NCI-H146 treated with DMSO at 0.1 percent for 48 hours (cell line): ENCODE measurements around the gene CTDNEP1.

Experiments
- DNase-seq: peaks from one replicate; lab custom pipeline; 2025; ENCODE audit not compliant: unreplicated experiment; lab: John Stamatoyannopoulos, UW

Gene CTDNEP1

DNA sequence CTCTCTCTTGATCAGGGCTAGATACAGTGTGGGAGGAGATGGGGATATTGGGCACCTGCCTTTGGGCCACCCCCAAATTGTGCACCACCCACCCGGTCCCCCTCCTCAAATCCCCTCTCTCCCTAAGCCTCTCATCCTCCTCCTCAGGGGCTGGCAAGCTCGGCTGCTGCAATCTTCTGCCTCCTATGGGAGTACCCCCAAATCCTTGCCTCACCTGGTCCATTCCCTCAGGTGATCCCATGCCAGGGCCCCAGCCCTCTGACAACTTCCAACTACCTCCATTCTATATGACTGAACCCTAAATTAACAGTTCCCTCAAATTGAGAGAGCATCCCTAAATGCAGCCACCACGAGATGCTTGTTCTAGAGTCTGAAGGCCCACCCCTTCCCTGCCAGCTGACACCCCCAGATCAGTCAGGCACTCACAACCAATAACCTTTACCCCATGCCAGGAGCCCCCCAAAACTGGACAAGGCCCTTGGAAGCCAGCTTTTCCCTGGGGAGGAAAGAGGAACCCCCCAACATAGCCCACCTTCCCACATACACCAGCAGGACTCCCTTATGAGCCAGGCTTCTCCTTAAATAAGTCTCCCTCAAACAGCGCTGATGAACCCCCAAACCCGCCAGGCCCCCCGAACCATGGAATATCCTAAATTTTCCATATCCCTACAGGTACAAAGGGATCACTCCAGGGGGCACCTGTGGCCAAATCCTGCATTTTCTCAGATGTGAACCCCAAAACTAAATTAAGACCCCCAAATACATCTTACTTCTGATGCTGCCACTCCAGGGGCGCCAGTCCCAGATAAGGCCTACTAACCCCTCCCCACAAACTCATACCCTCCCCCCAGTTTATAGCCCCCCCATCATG lies 35.1 kb downstream of the CTDNEP1 start:
- no peak for DNase-seq

GRCh38 chr17:7215652-7216180 lies 35.8 kb downstream of the CTDNEP1 start:
- DNase-seq, result no peak

GRCh38 chr17:7215136-7215638 lies 36.3 kb downstream of the CTDNEP1 start:
- no peak for DNase-seq

- DNase-seq, result peak; percentile 94
Measured at GRCh38 chr17:7214300-7215135, 37.0 kb downstream of the CTDNEP1 start.

DNA sequence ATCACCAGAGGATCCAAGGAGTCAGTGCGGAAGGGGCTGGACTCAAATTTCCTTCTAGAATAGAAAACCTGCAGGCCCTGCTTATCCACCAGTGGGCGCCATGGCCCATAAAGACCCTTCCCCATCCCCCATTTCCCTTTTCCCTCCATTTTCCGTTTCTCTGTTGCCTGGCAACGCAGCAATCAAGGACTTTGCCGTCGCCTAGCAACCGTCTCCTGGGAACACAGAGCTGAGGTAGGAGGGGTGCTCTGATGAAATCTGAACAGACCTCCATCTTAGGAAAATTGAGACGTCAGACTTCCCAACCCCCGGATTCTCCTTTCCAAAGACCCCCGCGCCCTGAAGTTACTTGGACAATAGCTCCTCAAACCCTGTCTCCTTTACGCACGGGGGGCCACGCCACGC lies 37.6 kb downstream of the CTDNEP1 start:
- peak; percentile 92 for DNase-seq

DNA sequence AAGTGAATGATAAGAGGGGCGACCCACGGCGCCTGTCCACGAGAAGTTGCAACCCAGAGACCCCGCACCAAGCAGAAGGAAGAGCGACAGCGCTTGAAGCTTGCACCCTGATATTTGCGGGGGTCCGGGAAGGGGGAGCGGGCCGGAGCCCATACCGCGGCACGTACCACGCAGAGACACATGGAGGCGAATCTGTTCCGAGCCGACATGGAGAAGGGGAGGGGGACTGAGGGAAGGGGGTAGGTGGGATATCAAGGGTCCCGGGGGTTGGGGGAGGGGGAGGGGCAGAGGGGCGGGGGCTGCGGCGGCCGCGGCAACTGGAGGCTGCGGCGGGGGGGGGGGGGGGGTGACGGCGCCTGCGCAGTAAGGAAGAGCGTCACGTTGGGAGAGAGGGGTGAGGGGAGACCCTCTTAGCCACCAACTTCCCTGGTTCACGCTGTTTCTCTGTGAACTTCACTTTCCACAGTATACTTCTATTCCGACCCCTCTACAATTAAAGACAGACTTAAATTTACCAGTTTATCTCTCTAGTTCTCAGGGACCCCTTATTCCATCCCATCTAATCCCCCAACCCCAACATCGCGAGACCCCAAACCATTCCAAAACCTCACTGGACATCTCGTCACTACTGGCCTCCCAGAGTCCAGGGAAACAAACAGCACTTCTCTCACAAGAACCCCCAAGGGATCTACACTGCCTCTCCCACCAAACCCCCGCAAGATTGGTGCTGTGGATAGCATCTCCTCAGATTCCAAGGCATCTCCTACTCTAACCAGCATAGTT lies 39.9 kb downstream of the CTDNEP1 start:
- no peak for DNase-seq

- DNase-seq, result no peak
Measured at GRCh38 chr17:7208754-7209460, 42.6 kb downstream of the CTDNEP1 start.

- no peak for DNase-seq
Measured at GRCh38 chr17:7208027-7208571, 43.4 kb downstream of the CTDNEP1 start.

- DNase-seq, result no peak
Measured at GRCh38 chr17:7207120-7208001, 44.2 kb downstream of the CTDNEP1 start.

DNA sequence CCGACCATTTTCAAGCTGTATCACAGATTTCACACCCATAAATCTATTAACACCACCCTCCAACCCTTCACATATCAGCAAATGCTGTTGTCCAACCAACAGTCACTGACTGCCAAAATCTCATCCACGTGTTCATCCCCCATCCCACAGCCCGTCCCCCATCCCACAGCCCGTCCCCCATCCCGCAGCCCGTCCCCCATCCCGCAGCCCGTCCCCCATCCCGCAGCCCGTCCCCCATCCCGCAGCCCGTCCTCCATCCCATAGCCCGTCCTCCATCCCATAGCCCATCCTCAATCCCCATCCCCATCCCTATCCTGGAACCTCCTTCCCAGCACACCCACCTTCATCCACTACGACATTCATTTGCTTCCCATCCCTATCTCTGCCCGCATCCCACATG lies 46.0 kb downstream of the CTDNEP1 start:
- DNase-seq, result no peak

- DNase-seq, result peak; percentile 85
Measured at GRCh38 chr17:7204828-7205461, 46.6 kb downstream of the CTDNEP1 start.

GRCh38 chr17:7204336-7204735 lies 47.2 kb downstream of the CTDNEP1 start:
- no peak for DNase-seq

GRCh38 chr17:7203391-7203790 lies 48.1 kb downstream of the CTDNEP1 start:
- no peak for DNase-seq

DNA sequence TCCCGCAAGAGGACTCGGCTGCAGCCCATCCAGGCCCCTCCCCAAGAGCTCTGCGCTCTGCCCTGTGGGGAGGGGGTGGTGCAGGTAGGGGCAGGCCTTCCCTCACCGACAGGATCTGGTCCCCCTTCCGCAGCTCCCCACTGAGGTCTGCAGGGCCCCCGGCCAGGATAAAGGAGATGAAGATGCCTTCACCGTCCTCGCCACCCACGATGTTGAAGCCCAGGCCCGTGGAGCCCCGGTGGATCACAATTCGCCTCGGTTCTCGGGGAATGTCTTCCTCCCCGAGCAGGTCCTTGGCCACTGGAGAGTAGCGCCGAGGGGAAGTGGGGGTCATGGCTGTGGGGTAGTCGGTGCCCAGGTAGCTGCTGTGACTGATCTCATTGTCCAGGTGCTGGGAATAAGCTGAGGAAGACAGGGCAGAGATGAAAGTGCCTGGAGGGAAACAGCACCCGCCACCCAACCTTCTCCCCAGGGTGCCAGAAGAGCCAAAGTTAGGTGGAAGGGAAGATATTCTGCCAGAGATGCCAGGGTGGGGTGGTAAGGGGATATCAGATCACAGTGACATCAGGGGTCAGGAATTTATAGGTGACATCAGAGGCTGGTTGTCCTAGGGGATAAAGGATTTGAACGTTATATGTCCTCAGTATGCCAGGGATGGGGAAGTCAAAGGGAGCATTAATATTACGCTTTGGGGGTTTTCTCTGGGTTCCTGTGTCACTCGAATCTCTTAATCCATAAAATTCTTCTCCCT lies 54.7 kb downstream of the CTDNEP1 start:
- DNase-seq, result no peak

GRCh38 chr17:7195971-7196370 lies 55.6 kb downstream of the CTDNEP1 start:
- DNase-seq, result no peak
